ENCODE results near the gene EID3. TPM values are rescaled to one million over a fixed set of nuclear protein-coding genes. Genes with fewer than 3 reads are reported as not detected.

Gene EID3
- total RNA-seq, 3 donors from 2014 or later (not counting 1 experiment from before 2014, with no cell fraction given) = 10.4 to 13.0 (median 12.7) TPM

- ATAC-seq = no peak
- Histone ChIP-seq H3K27me3 (ENCODE audit: control insufficient read depth, insufficient read depth, low read length) (no peaks in the 10 kb centered on the region), H3K9me3 (ENCODE audit: control insufficient read depth, insufficient read depth, low read length) (no peaks in the 10 kb centered on the region), H3K4me3 (ENCODE audit: low read length) (no peak overlapping the region), H3K4me1 (ENCODE audit: control insufficient read depth, insufficient read depth, low read length) (peaks cover 32% of the 10 kb centered on the region), H3K36me3 (ENCODE audit: control insufficient read depth, insufficient read depth, low read length) (no peaks in the 10 kb centered on the region), H3K27ac (ENCODE audit: low read length) (peak overlapping the region; percentile 88)
- peak overlapping the region; percentile 26 for H3K4me3 Mint-ChIP-seq
- WGBS (ENCODE audit: insufficient coverage) = 71% methylated on average over 1 of the region's 3 CpGs
- H3K27me3 Mint-ChIP-seq (ENCODE audit: low read depth in 2 of 2) = peaks cover 0 to 6% of the 10 kb centered on the region in 2 donors
- H3K4me1 Mint-ChIP-seq = peaks cover 31 to 39% of the 10 kb centered on the region in 2 donors
- DNase-seq = no peak
- no peak for TF ChIP-seq CTCF (IDR thresholded peaks at IDR 0.05)
- H3K36me3 Mint-ChIP-seq = no peaks in the 10 kb centered on the region
- H3K9me3 Mint-ChIP-seq = no peaks in the 10 kb centered on the region
- peak overlapping the region; percentile 97 to 99 for H3K27ac Mint-ChIP-seq
- intact Hi-C loops (cut with micrococcal nuclease) = loop anchor here (2.0 to 5.0 kb wide), 3 partner anchors 69 to 355 kb away; partner anchors contain the start of genes HCFC2, HSP90B1 and TXNRD1
Measured at GRCh38 chr12:104285740-104286515, 17.6 kb upstream of the EID3 start.

GRCh38 chr12:104286516-104287482 lies 16.7 kb upstream of the EID3 start:
- H3K27ac Mint-ChIP-seq = peak overlapping the region; percentile 97 to 99
- Histone ChIP-seq H3K36me3 (ENCODE audit: control insufficient read depth, insufficient read depth, low read length) (peaks cover 3% of the 10 kb centered on the region), H3K4me3 (ENCODE audit: low read length) (peak overlapping the region; percentile 86), H3K9me3 (ENCODE audit: control insufficient read depth, insufficient read depth, low read length) (no peaks in the 10 kb centered on the region), H3K27ac (ENCODE audit: low read length) (peak overlapping the region; percentile 88), H3K27me3 (ENCODE audit: control insufficient read depth, insufficient read depth, low read length) (no peaks in the 10 kb centered on the region), H3K4me1 (ENCODE audit: control insufficient read depth, insufficient read depth, low read length) (peaks cover 32% of the 10 kb centered on the region)
- DNase-seq (peak; percentile 77 to 94), ATAC-seq (peak; percentile 88 to 96 (median 89))
- no peaks in the 10 kb centered on the region for H3K9me3 Mint-ChIP-seq
- peaks cover 32 to 39% of the 10 kb centered on the region in 2 donors for H3K4me1 Mint-ChIP-seq
- intact Hi-C loops (cut with micrococcal nuclease) = loop anchor here (1.0 to 5.0 kb wide), 4 partner anchors 17 to 356 kb away; partner anchors contain the start of genes EID3, HCFC2, HSP90B1 and TXNRD1
- no peaks in the 10 kb centered on the region for H3K36me3 Mint-ChIP-seq
- TF ChIP-seq CTCF (IDR thresholded peaks at IDR 0.05) = no peak
- no peaks in the 10 kb centered on the region for H3K27me3 Mint-ChIP-seq (ENCODE audit: low read depth in 2 of 2)
- H3K4me3 Mint-ChIP-seq = peak overlapping the region; percentile 98
- WGBS (ENCODE audit: insufficient coverage) = 0% methylated on average over 39 of the region's 40 CpGs

- peaks cover 9% of the 10 kb centered on the region for H3K36me3 ChIP-seq (ENCODE audit: control insufficient read depth, insufficient read depth, low read length)
- H3K4me3 ChIP-seq (ENCODE audit: low read length) = peak overlapping the region; percentile 86
- intact Hi-C loops (cut with micrococcal nuclease) = loop anchor here (5.0 kb wide), 2 partner anchors 71 to 226 kb away; partner anchors contain the start of genes HCFC2 and TXNRD1
- H3K27me3 ChIP-seq (ENCODE audit: control insufficient read depth, insufficient read depth, low read length) = no peaks in the 10 kb centered on the region
- H3K4me3 Mint-ChIP-seq = peak overlapping the region; percentile 98
- WGBS (ENCODE audit: insufficient coverage) = under 1% methylated on average over 41 of the region's 41 CpGs
- H3K4me1 Mint-ChIP-seq = peaks cover 50 to 54% of the 10 kb centered on the region in 2 donors
- no peaks in the 10 kb centered on the region for H3K27me3 Mint-ChIP-seq (ENCODE audit: low read depth in 2 of 2)
- peak; percentile 76 to 92 for DNase-seq
- peak; percentile 69 to 83 (median 71) for ATAC-seq
- peaks cover 11% of the 10 kb centered on the region for H3K36me3 Mint-ChIP-seq
- H3K27ac Mint-ChIP-seq = peak overlapping the region; percentile 97 to 99
- H3K4me1 ChIP-seq (ENCODE audit: control insufficient read depth, insufficient read depth, low read length) = peaks cover 32% of the 10 kb centered on the region
- H3K27ac ChIP-seq (ENCODE audit: low read length) = peak overlapping the region; percentile 88
- H3K9me3 ChIP-seq (ENCODE audit: control insufficient read depth, insufficient read depth, low read length) = no peaks in the 10 kb centered on the region
- no peak for TF ChIP-seq CTCF (IDR thresholded peaks at IDR 0.05)
- H3K9me3 Mint-ChIP-seq = no peaks in the 10 kb centered on the region
Measured at GRCh38 chr12:104288635-104289274, 14.8 kb upstream of the EID3 start.

Data from natural killer cell (primary cell).